GM23338 (cell line): ENCODE results near the gene SIGLEC6. TPM values are rescaled to one million over a fixed set of nuclear protein-coding genes. Genes with fewer than 3 reads are reported as not detected.

Experiments used
- ATAC-seq: fragments of 200-7000 bp; cut with Tn5 transposase; 3 replicates; pipeline ENCODE4 v1.9.1; 2020
- DNase-seq: peaks from one replicate; pipeline ENCODE4 v3.0.0-alpha.2; 2015; ENCODE audit warnings: low spot score
- H2AFZ ChIP-seq: fragments of 200-600 bp; sonication (generic); 2 replicates; pipeline ENCODE4 v1.8.0; 2016; ENCODE audit warnings: antibody characterized with exemption, mild to moderate bottlenecking, moderate library complexity
- H3F3A ChIP-seq: fragments of 200-600 bp; sonication (generic); replicated peaks from 2 replicates; pipeline ENCODE4 v1.8.0; 2017; ENCODE audit warnings: antibody characterized with exemption, mixed run types, low read depth
- H3K27ac ChIP-seq: fragments of 200-600 bp; sonication (generic); 2 replicates; pipeline ENCODE4 v1.6.1; 2016; ENCODE audit warnings: low read depth
- H3K27me3 ChIP-seq: fragments of 200-600 bp; sonication (generic); 2 replicates; pipeline ENCODE4 v1.8.0; 2016; ENCODE audit warnings: mild to moderate bottlenecking, mixed run types, moderate library complexity; ENCODE audit not compliant: insufficient read depth
- H3K36me3 ChIP-seq: fragments of 200-600 bp; sonication (generic); 2 replicates; pipeline ENCODE4 v1.8.0; 2016; ENCODE audit warnings: mild to moderate bottlenecking; ENCODE audit not compliant: insufficient read depth
- H3K4me1 ChIP-seq: fragments of 200-600 bp; sonication (generic); 2 replicates; pipeline ENCODE4 v1.8.0; 2016; ENCODE audit warnings: mild to moderate bottlenecking, moderate library complexity; ENCODE audit not compliant: insufficient read depth
- H3K4me2 ChIP-seq: fragments of 200-600 bp; sonication (generic); 2 replicates; pipeline ENCODE4 v1.7.1; 2017; ENCODE audit warnings: mixed run types
- H3K4me3 ChIP-seq: fragments of 200-600 bp; sonication (generic); 2 replicates; pipeline ENCODE4 v1.6.1; 2016; ENCODE audit warnings: mixed run types
- H3K79me2 ChIP-seq: fragments of 200-600 bp; sonication (generic); replicated peaks from 2 replicates; pipeline ENCODE4 v1.8.0; 2017; ENCODE audit warnings: mild to moderate bottlenecking; ENCODE audit not compliant: insufficient read depth
- H3K9me2 ChIP-seq: fragments of 200-600 bp; sonication (generic); 2 replicates; pipeline ENCODE4 v1.8.0; 2017; ENCODE audit not compliant: insufficient read depth
- H4K20me1 ChIP-seq: fragments of 200-600 bp; sonication (generic); replicated peaks from 2 replicates; pipeline ENCODE4 v1.8.0; 2017; ENCODE audit warnings: mild to moderate bottlenecking; ENCODE audit not compliant: insufficient read depth
- H3K27ac Mint-ChIP-seq: 2 replicates; pipeline ENCODE4 v1.8.0; 2020; ENCODE audit warnings: inconsistent platforms, mild to moderate bottlenecking, moderate library complexity, mixed read lengths
- H3K27me3 Mint-ChIP-seq: 3 replicates; pipeline ENCODE4 v1.8.0; 2022; ENCODE audit warnings: low read depth, mild to moderate bottlenecking, moderate library complexity, mixed read lengths, inconsistent platforms; ENCODE audit not compliant: insufficient read depth, poor library complexity
- H3K36me3 Mint-ChIP-seq: 3 replicates; pipeline ENCODE4 v1.8.0; 2021; ENCODE audit warnings: low read depth, mild to moderate bottlenecking, inconsistent platforms, moderate library complexity, mixed read lengths
- H3K4me1 Mint-ChIP-seq: 3 replicates; pipeline ENCODE4 v1.8.0; 2020; ENCODE audit warnings: mild to moderate bottlenecking, inconsistent platforms, mixed read lengths
- H3K4me3 Mint-ChIP-seq: 3 replicates; pipeline ENCODE4 v1.8.0; 2021; ENCODE audit warnings: moderate library complexity, mild to moderate bottlenecking, inconsistent platforms, mixed read lengths
- H3K9me3 Mint-ChIP-seq: 3 replicates; pipeline ENCODE4 v1.8.0; 2020; ENCODE audit warnings: moderate library complexity, mild to moderate bottlenecking, inconsistent platforms, mixed read lengths
- CREB1 ChIP-seq: fragments of 250-450 bp; sonication (Bioruptor Pico); IDR thresholded peaks from 2 replicates; pipeline ENCODE4 v1.5.0; 2020; ENCODE audit warnings: low read depth, mild to moderate bottlenecking, moderate library complexity
- EZH2phosphoT487 ChIP-seq: fragments of 200-600 bp; sonication (generic); IDR thresholded peaks from one replicate; pipeline ENCODE4 v1.8.1; 2018; ENCODE audit warnings: antibody characterized with exemption; ENCODE audit not compliant: unreplicated experiment
- NANOG ChIP-seq: IDR thresholded peaks from 2 replicates; pipeline ENCODE4 v1.6.1; 2016; ENCODE audit warnings: antibody characterized with exemption, borderline replicate concordance
- POLR2AphosphoS5 ChIP-seq: IDR thresholded peaks from 2 replicates; pipeline ENCODE4 v1.6.1; 2016; ENCODE audit warnings: antibody characterized with exemption, low read depth
- ZNF331 ChIP-seq: fragments of 250-450 bp; sonication (Bioruptor Pico); IDR thresholded peaks from 2 replicates; pipeline ENCODE4 v1.5.0; 2020; ENCODE audit warnings: low read depth, mild to moderate bottlenecking, moderate library complexity
- polyA plus RNA-seq: library from polyadenylated mRNA; unstranded; fragments of >200 nt; fragmentation: Nextera tagmentation; extraction: Ambion mirVana; gene quantifications from 2 replicates; pipeline ENCODE4 v1.2.1, GENCODE V29; 2016
- total RNA-seq: library from RNA; depleted of rRNA; stranded (reverse); fragments of >200 nt; shearing (Covaris generic); gene quantifications from 2 replicates; pipeline ENCODE4 v1.2.3, GENCODE V29; 2014
- TF ChIP-seq, protein P1 (sequence below): fragments of 250-450 bp; sonication (Bioruptor Pico); IDR thresholded peaks from 2 replicates; pipeline ENCODE4 v1.5.0; 2020; ENCODE audit warnings: mild to moderate bottlenecking, moderate library complexity
- TF ChIP-seq, protein P2 (sequence below): IDR thresholded peaks from one replicate; pipeline ENCODE4 v1.6.1; 2018; ENCODE audit warnings: antibody characterized with exemption; ENCODE audit not compliant: unreplicated experiment

SIGLEC6 gene
- total and polyA plus RNA-seq, 2 experiments from 2014 or later: 0.76 TPM; not detected in 1

DNA sequence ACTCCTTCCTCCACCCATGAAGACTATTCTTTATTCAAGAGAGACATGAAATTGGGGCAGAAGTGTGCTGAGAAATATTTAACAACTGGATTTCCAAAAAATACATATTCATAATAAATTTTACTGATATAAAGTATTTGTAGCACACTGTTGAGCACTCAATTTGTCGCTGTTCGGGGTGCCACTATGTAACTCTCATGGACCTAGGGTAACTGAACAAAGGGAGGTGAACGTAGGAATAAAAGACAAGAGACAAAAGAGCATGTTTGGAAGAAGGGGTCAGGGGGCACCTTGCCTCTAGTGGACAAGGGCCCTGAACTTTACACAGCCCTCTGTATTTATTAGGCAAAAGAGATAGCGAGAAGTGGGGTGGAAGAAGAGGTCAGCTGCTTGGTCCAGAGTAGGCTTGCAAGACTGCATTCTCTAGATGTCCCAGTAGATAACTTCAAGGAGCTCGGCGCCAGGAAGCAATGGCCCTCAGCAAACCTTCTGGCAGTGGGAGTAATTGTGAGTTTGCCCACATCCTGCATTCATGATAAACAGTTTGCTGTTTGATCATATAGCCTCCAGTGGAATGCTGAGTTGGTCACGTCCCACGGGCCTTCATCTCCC, 35.1 kb upstream of the SIGLEC6 start (continued):
- TF ChIP-seq, protein P1, sequence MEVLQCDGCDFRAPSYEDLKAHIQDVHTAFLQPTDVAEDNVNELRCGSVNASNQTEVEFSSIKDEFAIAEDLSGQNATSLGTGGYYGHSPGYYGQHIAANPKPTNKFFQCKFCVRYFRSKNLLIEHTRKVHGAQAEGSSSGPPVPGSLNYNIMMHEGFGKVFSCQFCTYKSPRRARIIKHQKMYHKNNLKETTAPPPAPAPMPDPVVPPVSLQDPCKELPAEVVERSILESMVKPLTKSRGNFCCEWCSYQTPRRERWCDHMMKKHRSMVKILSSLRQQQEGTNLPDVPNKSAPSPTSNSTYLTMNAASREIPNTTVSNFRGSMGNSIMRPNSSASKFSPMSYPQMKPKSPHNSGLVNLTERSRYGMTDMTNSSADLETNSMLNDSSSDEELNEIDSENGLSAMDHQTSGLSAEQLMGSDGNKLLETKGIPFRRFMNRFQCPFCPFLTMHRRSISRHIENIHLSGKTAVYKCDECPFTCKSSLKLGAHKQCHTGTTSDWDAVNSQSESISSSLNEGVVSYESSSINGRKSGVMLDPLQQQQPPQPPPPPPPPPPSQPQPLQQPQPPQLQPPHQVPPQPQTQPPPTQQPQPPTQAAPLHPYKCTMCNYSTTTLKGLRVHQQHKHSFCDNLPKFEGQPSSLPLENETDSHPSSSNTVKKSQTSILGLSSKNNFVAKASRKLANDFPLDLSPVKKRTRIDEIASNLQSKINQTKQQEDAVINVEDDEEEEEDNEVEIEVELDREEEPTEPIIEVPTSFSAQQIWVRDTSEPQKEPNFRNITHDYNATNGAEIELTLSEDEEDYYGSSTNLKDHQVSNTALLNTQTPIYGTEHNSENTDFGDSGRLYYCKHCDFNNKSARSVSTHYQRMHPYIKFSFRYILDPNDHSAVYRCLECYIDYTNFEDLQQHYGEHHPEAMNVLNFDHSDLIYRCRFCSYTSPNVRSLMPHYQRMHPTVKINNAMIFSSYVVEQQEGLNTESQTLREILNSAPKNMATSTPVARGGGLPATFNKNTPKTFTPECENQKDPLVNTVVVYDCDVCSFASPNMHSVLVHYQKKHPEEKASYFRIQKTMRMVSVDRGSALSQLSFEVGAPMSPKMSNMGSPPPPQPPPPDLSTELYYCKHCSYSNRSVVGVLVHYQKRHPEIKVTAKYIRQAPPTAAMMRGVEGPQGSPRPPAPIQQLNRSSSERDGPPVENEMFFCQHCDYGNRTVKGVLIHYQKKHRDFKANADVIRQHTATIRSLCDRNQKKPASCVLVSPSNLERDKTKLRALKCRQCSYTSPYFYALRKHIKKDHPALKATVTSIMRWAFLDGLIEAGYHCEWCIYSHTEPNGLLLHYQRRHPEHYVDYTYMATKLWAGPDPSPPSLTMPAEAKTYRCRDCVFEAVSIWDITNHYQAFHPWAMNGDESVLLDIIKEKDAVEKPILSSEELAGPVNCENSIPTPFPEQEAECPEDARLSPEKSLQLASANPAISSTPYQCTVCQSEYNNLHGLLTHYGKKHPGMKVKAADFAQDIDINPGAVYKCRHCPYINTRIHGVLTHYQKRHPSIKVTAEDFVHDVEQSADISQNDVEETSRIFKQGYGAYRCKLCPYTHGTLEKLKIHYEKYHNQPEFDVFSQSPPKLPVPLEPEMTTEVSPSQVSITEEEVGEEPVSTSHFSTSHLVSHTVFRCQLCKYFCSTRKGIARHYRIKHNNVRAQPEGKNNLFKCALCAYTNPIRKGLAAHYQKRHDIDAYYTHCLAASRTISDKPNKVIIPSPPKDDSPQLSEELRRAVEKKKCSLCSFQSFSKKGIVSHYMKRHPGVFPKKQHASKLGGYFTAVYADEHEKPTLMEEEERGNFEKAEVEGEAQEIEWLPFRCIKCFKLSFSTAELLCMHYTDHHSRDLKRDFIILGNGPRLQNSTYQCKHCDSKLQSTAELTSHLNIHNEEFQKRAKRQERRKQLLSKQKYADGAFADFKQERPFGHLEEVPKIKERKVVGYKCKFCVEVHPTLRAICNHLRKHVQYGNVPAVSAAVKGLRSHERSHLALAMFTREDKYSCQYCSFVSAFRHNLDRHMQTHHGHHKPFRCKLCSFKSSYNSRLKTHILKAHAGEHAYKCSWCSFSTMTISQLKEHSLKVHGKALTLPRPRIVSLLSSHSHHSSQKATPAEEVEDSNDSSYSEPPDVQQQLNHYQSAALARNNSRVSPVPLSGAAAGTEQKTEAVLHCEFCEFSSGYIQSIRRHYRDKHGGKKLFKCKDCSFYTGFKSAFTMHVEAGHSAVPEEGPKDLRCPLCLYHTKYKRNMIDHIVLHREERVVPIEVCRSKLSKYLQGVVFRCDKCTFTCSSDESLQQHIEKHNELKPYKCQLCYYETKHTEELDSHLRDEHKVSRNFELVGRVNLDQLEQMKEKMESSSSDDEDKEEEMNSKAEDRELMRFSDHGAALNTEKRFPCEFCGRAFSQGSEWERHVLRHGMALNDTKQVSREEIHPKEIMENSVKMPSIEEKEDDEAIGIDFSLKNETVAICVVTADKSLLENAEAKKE (CRISPR knock-in tag): no peak
- no peak for TF ChIP-seq NANOG
- TF ChIP-seq POLR2AphosphoS5: no peak
- TF ChIP-seq CREB1: no peak
- TF ChIP-seq EZH2phosphoT487: no peak

DNA sequence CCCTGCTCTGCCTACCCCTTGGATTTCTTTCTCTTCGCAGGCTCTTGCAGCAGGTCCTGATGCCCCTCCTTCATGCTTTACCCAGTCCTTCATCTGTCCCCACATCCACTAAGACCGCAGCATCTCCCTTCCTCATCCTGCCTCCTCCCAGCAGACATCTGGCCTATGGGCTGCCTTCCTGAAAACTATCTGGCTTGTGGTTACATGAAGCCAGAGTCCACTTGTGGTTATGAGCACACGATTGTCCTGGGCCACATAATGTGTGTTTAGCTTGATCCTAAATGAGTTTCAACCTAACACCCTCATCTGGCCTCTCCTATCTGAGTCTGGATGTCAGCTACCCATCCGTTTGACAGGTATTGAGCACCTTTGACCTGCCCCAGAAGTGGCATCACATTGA, 34.1 kb upstream of the SIGLEC6 start:
- Mint-ChIP-seq H3K27ac (no peak overlapping the region; the same call in 1 of the 2 replicates), H3K36me3 (no peaks in the 10 kb centered on the region), H3K27me3 (peaks cover 3% of the 10 kb centered on the region), H3K9me3 (peaks cover 42% of the 10 kb centered on the region), H3K4me3 (no peak overlapping the region), H3K4me1 (no peaks in the 10 kb centered on the region; the same call in 2 of the 3 replicates)
- no peak for DNase-seq
- Histone ChIP-seq H3F3A (no peaks in the 10 kb centered on the region), H3K9me2 (no peaks in the 10 kb centered on the region), H3K79me2 (no peaks in the 10 kb centered on the region), H3K4me2 (no peak overlapping the region), H3K4me3 (no peak overlapping the region), H4K20me1 (no peaks in the 10 kb centered on the region), H3K4me1 (no peaks in the 10 kb centered on the region), H2AFZ (no peak overlapping the region), H3K27me3 (peaks cover 8% of the 10 kb centered on the region; the same call in 1 of the 2 replicates), H3K27ac (no peak overlapping the region), H3K36me3 (no peaks in the 10 kb centered on the region)
- no peak for ATAC-seq
- TF ChIP-seq, protein P2, sequence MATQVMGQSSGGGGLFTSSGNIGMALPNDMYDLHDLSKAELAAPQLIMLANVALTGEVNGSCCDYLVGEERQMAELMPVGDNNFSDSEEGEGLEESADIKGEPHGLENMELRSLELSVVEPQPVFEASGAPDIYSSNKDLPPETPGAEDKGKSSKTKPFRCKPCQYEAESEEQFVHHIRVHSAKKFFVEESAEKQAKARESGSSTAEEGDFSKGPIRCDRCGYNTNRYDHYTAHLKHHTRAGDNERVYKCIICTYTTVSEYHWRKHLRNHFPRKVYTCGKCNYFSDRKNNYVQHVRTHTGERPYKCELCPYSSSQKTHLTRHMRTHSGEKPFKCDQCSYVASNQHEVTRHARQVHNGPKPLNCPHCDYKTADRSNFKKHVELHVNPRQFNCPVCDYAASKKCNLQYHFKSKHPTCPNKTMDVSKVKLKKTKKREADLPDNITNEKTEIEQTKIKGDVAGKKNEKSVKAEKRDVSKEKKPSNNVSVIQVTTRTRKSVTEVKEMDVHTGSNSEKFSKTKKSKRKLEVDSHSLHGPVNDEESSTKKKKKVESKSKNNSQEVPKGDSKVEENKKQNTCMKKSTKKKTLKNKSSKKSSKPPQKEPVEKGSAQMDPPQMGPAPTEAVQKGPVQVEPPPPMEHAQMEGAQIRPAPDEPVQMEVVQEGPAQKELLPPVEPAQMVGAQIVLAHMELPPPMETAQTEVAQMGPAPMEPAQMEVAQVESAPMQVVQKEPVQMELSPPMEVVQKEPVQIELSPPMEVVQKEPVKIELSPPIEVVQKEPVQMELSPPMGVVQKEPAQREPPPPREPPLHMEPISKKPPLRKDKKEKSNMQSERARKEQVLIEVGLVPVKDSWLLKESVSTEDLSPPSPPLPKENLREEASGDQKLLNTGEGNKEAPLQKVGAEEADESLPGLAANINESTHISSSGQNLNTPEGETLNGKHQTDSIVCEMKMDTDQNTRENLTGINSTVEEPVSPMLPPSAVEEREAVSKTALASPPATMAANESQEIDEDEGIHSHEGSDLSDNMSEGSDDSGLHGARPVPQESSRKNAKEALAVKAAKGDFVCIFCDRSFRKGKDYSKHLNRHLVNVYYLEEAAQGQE: no peak
- TF ChIP-seq ZNF331: no peak
